ENCODE data around the gene SAMM50. TPM values are rescaled to one million over a fixed set of nuclear protein-coding genes. Genes with fewer than 3 reads are reported as not detected.

Gene SAMM50
- total and polyA plus RNA-seq, 2 donors (not counting 1 experiment from before 2014, with no cell fraction given): 32.9 to 45.7 TPM

DNA sequence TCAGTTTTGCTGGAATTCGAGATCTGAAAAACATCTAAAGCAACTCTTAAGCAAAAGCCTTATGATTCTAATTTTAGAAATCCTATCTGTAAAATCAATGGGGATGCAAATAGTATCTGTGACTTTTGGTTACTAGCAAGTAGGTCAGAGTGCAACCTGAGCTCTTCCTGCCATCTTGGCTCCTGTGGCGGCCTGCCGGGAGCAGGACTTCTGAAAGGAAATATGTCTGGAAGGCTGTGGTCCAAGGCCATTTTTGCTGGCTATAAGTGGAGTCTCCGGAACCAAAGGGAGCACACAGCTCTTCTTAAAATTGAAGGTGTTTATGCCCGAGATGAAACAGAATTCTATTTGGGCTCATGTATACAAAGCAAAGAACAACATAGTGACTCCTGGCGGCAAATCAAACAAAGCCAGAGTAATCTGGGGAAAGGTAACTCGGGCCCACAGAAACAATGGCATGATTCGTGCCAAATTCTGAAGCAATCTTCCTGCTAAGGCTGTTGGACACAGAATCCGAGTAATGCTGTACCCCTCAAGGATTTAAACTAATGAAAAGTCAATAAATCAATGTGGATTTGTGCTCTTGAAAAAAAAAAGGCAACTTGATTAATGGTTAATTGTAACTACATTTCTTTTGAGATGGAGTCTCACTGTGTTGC lies 1.7 kb downstream of the SAMM50 start:
- H3K9me3 ChIP-seq (ENCODE audit: control insufficient read depth, insufficient read depth, low read depth, low read length): no peaks in the 10 kb centered on the region
- peak overlapping the region in 2 of 4 experiments; percentile 77 to 93 for H3K4me3 ChIP-seq (replicated peaks in 1 of 4; ENCODE audit: control extremely low read depth in 1 of 4, insufficient read depth in 1 of 4, low read depth in 3 of 4, low read length in 4 of 4)
- H3K27me3 ChIP-seq (ENCODE audit: control insufficient read depth, insufficient read depth, low read length): no peaks in the 10 kb centered on the region
- peaks cover 2% of the 10 kb centered on the region for H3K4me1 ChIP-seq (ENCODE audit: control insufficient read depth, extremely low read depth, insufficient read depth, low read length)
- no peak overlapping the region for H3K27ac ChIP-seq (ENCODE audit: insufficient read depth, low read length)
- H3K36me3 ChIP-seq (ENCODE audit: control insufficient read depth, insufficient read depth, low read length): no peaks in the 10 kb centered on the region
- H3K4me2 ChIP-seq (ENCODE audit: extremely low read depth, insufficient read depth, low read length): peak overlapping the region; percentile 95
- H2AFZ ChIP-seq (ENCODE audit: low read length): no peak overlapping the region
- H3K9ac ChIP-seq (ENCODE audit: insufficient read depth, low read length): no peak overlapping the region
- DNase-seq (ENCODE audit: low read depth in 2 of 2): no peak
- peaks cover 1% of the 10 kb centered on the region for H4K20me1 ChIP-seq (ENCODE audit: control insufficient read depth, extremely low read depth, insufficient read depth, low read length)
- H3K79me2 ChIP-seq (ENCODE audit: control insufficient read depth, insufficient read depth, low read length): peaks cover 33% of the 10 kb centered on the region
- no peak for TF ChIP-seq EZH2 (IDR thresholded peaks at IDR 0.05; ENCODE audit: low read length, missing control alignments)
- no peak for TF ChIP-seq CTCF (conservative IDR thresholded peaks at IDR 0.05 in 1 of 2, IDR thresholded peaks at IDR 0.05 in 1 of 2; ENCODE audit: low read depth in 1 of 2, low read length in 2 of 2)

GRCh38 chr22:43957871-43958270 lies 2.6 kb downstream of the SAMM50 start:
- no peak overlapping the region for H3K4me2 ChIP-seq (ENCODE audit: extremely low read depth, insufficient read depth, low read length)
- H3K9ac ChIP-seq (ENCODE audit: insufficient read depth, low read length): no peak overlapping the region
- no peak overlapping the region for H3K27ac ChIP-seq (ENCODE audit: insufficient read depth, low read length)
- TF ChIP-seq CTCF (conservative IDR thresholded peaks at IDR 0.05 in 1 of 2, IDR thresholded peaks at IDR 0.05 in 1 of 2; ENCODE audit: low read depth in 1 of 2, low read length in 2 of 2) (no peak), EZH2 (IDR thresholded peaks at IDR 0.05; ENCODE audit: low read length, missing control alignments) (no peak)
- no peak overlapping the region for H2AFZ ChIP-seq (ENCODE audit: low read length)
- H3K9me3 ChIP-seq (ENCODE audit: control insufficient read depth, insufficient read depth, low read depth, low read length): no peaks in the 10 kb centered on the region
- no peaks in the 10 kb centered on the region for H3K27me3 ChIP-seq (ENCODE audit: control insufficient read depth, insufficient read depth, low read length)
- no peaks in the 10 kb centered on the region for H3K36me3 ChIP-seq (ENCODE audit: control insufficient read depth, insufficient read depth, low read length)
- H3K4me3 ChIP-seq (replicated peaks in 1 of 4; ENCODE audit: control extremely low read depth in 1 of 4, insufficient read depth in 1 of 4, low read depth in 3 of 4, low read length in 4 of 4): no peak overlapping the region
- DNase-seq (ENCODE audit: low read depth in 2 of 2): peak; percentile 31 to 33
- peaks cover 2% of the 10 kb centered on the region for H3K4me1 ChIP-seq (ENCODE audit: control insufficient read depth, extremely low read depth, insufficient read depth, low read length)
- H4K20me1 ChIP-seq (ENCODE audit: control insufficient read depth, extremely low read depth, insufficient read depth, low read length): peaks cover 1% of the 10 kb centered on the region
- H3K79me2 ChIP-seq (ENCODE audit: control insufficient read depth, insufficient read depth, low read length): peaks cover 33% of the 10 kb centered on the region

DNA sequence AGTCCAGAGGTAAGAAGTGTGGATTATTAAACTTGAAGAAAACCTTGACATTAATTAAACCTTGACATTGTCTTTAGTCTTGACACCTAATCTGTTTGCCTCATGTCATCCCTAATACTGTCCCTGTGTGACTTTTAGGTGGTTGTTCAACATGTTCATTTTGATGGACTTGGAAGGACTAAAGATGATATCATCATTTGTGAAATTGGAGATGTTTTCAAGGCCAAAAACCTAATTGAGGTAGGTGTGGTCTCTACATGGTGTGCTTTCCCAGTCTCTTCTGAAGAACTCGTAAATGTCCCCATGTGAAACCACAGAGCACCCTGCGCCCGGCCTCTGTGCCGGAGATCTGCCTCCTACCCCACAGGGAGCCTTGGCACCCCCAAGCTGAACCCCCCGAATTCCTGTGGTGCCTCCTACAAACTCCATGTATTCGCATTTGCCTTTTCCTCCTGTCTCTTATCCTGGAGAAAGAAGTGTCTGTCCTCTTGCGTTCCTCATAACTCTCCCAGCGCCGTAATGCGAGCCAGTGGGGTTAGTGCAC lies 9.1 kb downstream of the SAMM50 start:
- Histone ChIP-seq H3K79me2 (ENCODE audit: control insufficient read depth, insufficient read depth, low read length) (peaks cover 7% of the 10 kb centered on the region), H3K9me3 (ENCODE audit: control insufficient read depth, insufficient read depth, low read depth, low read length) (no peaks in the 10 kb centered on the region), H3K9ac (ENCODE audit: insufficient read depth, low read length) (no peak overlapping the region), H3K27me3 (ENCODE audit: control insufficient read depth, insufficient read depth, low read length) (no peaks in the 10 kb centered on the region), H4K20me1 (ENCODE audit: control insufficient read depth, extremely low read depth, insufficient read depth, low read length) (no peaks in the 10 kb centered on the region), H3K27ac (ENCODE audit: insufficient read depth, low read length) (no peak overlapping the region), H3K4me3 (replicated peaks in 1 of 4; ENCODE audit: control extremely low read depth in 1 of 4, insufficient read depth in 1 of 4, low read depth in 3 of 4, low read length in 4 of 4) (no peak overlapping the region), H3K36me3 (ENCODE audit: control insufficient read depth, insufficient read depth, low read length) (peaks cover 12% of the 10 kb centered on the region), H3K4me1 (ENCODE audit: control insufficient read depth, extremely low read depth, insufficient read depth, low read length) (no peaks in the 10 kb centered on the region), H3K4me2 (ENCODE audit: extremely low read depth, insufficient read depth, low read length) (no peak overlapping the region), H2AFZ (ENCODE audit: low read length) (no peak overlapping the region)
- DNase-seq (ENCODE audit: low read depth in 2 of 2): no peak
- TF ChIP-seq CTCF (conservative IDR thresholded peaks at IDR 0.05 in 1 of 2, IDR thresholded peaks at IDR 0.05 in 1 of 2; ENCODE audit: low read depth in 1 of 2, low read length in 2 of 2) (no peak), EZH2 (IDR thresholded peaks at IDR 0.05; ENCODE audit: low read length, missing control alignments) (no peak)
